Activated T-cell treated with anti-CD3 and anti-CD28 coated beads, Interleukin-2, amount 50 U/mL, for 1 hour (primary cell): Measurements from ENCODE around the gene CREB5.

Experiments
- DNase-seq: peaks from one replicate; pipeline ENCODE4 v3.0.0-alpha.2; 2020

The CREB5 gene

GRCh38 chr7:28408105-28408959, 4.0 kb upstream of the CREB5 start:
- no peak for DNase-seq

GRCh38 chr7:28408960-28409715, 3.2 kb upstream of the CREB5 start:
- DNase-seq, result peak; percentile 54

- DNase-seq, result no peak
Observed at GRCh38 chr7:28409716-28410627, 2.3 kb upstream of the CREB5 start.

- DNase-seq, result no peak
Observed at GRCh38 chr7:28410628-28411531, 1.4 kb upstream of the CREB5 start.

- DNase-seq, result no peak
Observed at GRCh38 chr7:28413011-28413410, 693 bp downstream of the CREB5 start.

- DNase-seq, result no peak
Observed at GRCh38 chr7:28414453-28414852, 2.1 kb downstream of the CREB5 start.

GRCh38 chr7:28417321-28417940, 5.1 kb downstream of the CREB5 start:
- no peak for DNase-seq

GRCh38 chr7:28418311-28418710, 6.0 kb downstream of the CREB5 start:
- DNase-seq, result no peak

GRCh38 chr7:28418966-28419365, 6.6 kb downstream of the CREB5 start:
- DNase-seq, result no peak

- DNase-seq, result no peak
Observed at GRCh38 chr7:28419716-28420115, 7.4 kb downstream of the CREB5 start.

GRCh38 chr7:28423112-28423511, 10.8 kb downstream of the CREB5 start:
- DNase-seq, result no peak

GRCh38 chr7:28423918-28424514, 11.7 kb downstream of the CREB5 start:
- no peak for DNase-seq

- no peak for DNase-seq
Observed at GRCh38 chr7:28425496-28425895, 13.2 kb downstream of the CREB5 start.

- no peak for DNase-seq
Observed at GRCh38 chr7:28427236-28427635, 14.9 kb downstream of the CREB5 start.

- no peak for DNase-seq
Observed at GRCh38 chr7:28430616-28431015, 18.3 kb downstream of the CREB5 start.

- no peak for DNase-seq
Observed at GRCh38 chr7:28432105-28432504, 19.8 kb downstream of the CREB5 start.

GRCh38 chr7:28433039-28433438, 20.7 kb downstream of the CREB5 start:
- no peak for DNase-seq

GRCh38 chr7:28433699-28434219, 21.4 kb downstream of the CREB5 start:
- no peak for DNase-seq

GRCh38 chr7:28434510-28434909, 22.2 kb downstream of the CREB5 start:
- DNase-seq, result no peak

- DNase-seq, result no peak
Observed at GRCh38 chr7:28435152-28435551, 22.8 kb downstream of the CREB5 start.
